ENCODE measurements around the gene OLFM2.

GRCh38 chr19:9834726-9835506 is 101.4 kb downstream of the OLFM2 start, which contains the start of gene PIN1:
- no peak for TF ChIP-seq EZH2 (IDR thresholded peaks at IDR 0.05; ENCODE audit: borderline replicate concordance, low read depth, low read length, poor library complexity, severe bottlenecking)
- TF ChIP-seq, protein P1, sequence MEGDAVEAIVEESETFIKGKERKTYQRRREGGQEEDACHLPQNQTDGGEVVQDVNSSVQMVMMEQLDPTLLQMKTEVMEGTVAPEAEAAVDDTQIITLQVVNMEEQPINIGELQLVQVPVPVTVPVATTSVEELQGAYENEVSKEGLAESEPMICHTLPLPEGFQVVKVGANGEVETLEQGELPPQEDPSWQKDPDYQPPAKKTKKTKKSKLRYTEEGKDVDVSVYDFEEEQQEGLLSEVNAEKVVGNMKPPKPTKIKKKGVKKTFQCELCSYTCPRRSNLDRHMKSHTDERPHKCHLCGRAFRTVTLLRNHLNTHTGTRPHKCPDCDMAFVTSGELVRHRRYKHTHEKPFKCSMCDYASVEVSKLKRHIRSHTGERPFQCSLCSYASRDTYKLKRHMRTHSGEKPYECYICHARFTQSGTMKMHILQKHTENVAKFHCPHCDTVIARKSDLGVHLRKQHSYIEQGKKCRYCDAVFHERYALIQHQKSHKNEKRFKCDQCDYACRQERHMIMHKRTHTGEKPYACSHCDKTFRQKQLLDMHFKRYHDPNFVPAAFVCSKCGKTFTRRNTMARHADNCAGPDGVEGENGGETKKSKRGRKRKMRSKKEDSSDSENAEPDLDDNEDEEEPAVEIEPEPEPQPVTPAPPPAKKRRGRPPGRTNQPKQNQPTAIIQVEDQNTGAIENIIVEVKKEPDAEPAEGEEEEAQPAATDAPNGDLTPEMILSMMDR (conservative IDR thresholded peaks at IDR 0.05; ENCODE audit: low read depth, low read length) = peak; percentile 59
